Activated T-cell treated with anti-CD3 and anti-CD28 coated beads, Interleukin-2, amount 50 U/mL, for 1 hour (primary cell): ENCODE measurements around the gene ODC1.
"Not testable (repeated sequence)": the region's sequence is repeated elsewhere in the genome, so short reads cannot be mapped to it uniquely, and the experiment has no call there.

Experiments
- DNase-seq: peaks from one replicate; pipeline ENCODE4 v3.0.0-alpha.2; 2020

Gene ODC1

DNA sequence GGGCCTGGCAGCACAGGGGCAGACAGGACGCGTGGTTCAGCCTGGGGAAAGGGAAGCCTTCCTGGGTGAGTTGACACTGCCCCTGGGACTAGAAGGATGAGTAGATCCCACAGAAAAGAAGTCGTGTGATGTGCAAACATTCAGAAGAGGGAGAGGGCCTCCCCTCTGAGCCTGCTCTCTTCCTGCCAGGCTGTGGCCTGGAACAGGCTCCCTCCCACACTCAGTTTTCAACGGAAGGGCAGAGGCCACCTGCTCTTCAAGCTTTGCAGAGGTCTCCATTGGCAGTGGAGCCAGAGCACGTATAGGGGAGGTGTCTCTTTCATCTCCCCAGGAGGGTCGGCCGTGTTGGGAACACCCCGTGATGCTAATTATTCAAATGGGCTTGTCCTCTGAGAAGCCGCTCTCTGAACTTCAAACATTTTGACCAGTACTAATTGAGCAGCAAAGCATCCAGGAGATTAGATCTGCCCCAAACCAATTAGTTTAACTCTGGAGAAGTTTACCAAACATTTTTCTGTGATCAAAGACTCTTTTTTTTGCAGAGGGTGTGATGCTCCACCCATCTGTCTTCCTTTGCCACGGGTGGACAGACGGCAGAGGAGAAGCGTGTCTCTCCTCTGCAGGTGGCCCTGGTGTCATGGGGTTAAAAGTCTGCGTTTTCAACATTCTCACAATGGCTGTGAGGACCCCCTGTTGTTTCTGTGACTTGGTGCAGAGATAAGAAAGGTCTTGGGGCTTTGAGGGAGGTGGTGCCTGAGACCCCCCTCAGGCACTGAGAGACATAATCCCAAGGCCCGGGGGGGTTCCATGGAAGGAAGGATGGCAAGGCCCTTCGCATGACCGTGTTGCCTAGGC, 29.5 kb upstream of the ODC1 start:
- DNase-seq = no peak

DNA sequence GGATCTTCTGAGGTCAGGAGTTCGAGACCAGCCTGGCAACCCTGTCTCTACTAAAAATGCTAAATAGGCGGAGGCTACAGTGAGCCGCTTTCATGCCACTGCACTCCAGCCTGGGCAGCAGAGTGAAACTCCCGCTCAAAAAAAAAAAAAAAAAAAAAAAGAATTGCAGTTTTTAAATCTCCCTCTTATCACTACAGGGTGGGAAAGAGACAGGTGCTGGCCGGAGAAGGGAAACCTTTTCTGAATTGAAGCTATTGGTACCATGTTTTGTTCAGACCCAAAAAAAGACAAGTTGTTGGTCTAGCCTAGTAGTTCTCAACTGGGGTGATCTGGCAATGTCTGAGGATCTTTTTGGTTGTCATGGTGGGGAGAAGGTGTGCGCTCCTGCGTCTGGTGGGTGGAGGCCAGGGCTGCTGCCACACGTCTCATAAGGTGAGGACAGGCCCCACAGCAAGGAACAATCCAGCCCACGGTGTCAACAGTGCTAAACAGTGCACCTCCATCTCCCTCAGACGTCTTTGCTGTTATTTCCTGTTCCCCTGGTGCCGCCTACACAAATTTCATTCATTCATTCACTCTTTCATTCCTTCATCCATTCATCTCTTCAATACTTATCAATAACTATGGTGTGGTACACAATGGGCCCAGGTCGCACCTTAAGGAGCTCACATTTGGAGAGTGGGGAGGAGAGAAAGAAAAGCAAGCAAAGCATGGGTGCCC, 28.8 kb upstream of the ODC1 start:
- no peak for DNase-seq

DNA sequence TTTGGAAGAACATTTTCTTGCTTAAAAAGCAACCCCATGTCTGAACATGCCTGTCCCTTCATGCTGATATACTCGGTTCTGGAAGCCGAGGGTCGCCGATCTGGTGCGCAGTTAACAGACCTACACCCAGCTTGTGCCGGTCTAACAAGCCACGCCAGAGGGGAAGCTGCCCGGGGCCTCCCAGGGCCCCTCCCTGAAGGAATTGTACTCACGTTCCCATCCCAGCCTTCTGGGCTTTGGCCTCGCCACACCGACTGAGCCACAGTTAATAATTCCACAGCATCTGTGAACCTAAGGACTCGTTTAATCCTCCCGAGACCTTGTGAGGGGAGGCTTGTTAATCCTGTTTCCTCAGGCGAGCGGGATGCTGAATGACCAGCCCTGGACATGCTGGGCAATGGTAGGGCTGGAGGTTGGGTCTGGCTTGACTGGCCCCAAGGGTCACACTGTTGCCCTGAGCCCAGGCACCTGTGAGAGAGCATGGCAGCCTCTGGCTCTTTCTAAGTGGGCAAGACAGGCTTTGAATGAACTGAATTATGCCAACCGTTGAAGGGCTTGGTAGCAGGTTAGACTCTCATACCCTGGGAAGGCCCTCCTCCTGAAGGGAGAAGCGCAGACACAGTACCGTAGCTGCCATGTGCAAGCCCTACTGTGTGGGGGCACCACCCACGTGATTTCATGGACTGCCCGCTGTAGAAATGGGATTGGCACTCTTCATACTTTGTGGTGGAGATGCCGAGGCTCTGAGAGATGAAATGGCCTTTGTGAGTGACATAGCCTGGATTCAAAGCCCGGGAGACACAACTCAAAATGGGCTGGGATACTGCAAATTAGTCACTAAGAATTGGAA, 27.9 kb upstream of the ODC1 start:
- DNase-seq = no peak

DNA sequence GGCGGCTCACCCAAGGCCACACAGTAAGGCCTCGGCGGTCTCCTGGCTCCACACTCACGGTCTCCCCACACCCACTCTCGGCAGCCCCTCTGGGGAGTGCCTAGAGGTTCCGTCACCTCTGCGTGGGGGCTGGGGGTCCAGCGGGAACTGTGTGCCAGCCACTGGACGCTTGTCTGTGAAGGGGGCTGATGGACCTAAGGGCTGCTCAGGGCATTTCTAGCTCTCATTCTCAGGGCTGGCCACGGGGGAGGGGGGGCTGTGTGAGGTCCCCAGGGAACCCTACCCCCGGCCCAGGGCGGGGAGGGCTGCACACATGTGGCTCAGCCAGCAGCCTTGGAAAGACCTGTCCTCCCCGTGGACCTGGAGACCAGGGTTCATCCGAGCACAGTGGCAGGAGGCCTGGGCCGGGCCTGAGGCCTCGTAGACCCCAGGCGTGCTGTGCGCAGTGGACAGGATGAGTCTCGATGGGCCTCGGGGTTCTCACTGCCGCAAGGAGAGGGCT, 27.1 kb upstream of the ODC1 start:
- DNase-seq = no peak

DNA sequence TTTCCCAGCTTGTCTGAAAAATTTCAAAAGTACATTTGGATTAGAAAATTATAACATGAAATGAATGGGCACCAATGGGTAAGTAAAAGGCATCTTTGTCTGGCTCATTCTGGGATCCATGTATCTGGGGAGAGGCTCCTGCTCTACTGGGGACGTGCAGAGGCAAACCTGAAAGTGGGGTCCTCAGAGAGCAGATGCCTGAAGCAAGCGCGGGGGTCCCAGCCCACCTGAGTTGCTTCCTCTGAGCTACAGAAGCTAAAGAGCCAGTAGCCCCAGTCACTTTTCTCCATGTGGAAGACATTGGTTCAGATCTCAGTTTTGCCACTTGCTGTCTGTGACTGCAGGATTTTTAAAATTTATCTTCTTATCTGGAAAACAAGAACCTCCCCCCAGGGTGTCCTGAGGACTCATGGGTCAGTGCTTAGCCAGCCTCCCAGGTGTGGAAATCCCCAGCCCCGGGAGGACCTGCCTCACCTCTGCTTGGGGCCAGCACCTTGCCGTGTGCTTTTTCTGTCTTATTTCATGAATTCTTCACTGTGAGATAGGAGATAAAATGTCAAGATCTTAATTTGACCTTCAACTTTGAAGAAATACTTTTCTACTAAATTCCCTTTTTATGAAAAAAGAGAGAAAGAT, 25.1 kb upstream of the ODC1 start:
- DNase-seq = no peak

DNA sequence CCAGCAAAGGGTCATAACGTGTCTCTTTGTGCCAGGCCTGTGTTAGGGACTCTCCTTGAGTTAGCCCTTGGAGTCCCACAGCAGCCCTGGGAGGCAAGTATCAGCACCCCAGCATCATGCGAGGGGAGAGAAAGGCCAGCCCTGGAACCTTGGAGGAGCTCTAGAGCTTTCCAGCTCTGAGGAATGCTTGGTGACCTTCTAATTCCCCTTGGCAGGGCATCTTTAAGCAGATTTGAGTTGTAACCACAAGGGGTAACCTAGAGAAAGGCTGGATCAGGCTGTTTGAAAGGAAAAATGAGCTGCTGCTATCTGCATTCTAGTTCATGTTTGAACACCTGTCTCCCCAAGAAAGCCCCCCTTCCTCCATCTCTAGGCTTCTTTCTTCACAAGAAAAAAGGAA, 23.8 kb upstream of the ODC1 start:
- no peak for DNase-seq

DNA sequence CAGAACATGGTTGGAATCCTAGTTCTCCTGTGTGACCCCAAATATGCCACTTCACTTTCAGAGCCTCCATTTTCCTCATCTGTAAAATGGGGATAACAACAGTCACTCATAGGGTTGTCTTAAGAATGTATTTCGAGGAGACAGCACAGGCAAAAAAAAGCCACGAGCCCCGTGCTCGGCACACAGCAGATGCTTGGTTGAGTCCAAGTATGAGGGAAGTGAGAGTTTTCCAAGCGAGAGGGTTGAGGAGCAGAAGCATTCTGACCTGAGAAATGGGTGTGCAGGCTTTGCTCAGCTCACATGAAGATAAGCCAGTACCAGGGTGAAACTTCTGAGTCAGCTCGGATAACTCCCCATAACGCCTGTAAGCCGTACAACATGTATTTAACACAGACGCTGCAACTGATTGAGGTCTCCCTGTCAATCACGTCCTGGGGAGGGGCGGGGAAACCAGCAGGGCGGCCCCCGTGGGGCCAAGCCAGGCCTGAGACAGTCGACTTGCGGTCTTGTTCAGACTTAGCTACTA, 23.0 kb upstream of the ODC1 start:
- DNase-seq = no peak

DNA sequence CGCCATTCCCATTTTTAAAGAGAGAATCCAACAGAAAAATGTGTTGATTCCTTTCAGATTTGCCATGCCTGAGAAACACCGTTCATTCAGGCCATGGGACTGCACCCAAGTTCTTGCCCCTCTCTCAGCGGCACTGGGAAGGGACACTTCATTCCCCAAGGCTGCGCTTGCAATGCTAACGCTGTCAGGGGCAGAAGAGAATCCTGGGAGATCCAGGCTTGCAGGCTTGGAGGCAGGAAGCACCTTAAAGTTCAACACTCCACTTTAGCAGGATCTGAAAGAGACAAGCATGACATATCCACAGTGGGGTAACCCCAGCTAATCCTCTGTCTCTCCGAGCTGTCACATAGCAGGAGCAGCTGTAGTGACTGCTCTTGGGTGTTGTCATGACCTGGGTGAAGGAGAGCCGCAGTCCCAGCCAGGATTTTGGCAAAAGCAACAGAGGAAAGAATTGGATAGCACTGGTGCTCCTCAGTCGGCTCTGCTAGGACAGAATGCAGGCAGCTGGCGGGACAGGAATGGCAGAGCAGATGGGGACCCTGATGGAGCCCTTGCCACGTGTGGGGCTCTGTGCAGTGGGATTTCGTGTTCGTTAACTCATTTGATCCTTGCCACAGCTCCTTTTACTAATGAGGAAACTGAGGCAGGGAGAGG, 22.0 kb upstream of the ODC1 start:
- no peak for DNase-seq

DNA sequence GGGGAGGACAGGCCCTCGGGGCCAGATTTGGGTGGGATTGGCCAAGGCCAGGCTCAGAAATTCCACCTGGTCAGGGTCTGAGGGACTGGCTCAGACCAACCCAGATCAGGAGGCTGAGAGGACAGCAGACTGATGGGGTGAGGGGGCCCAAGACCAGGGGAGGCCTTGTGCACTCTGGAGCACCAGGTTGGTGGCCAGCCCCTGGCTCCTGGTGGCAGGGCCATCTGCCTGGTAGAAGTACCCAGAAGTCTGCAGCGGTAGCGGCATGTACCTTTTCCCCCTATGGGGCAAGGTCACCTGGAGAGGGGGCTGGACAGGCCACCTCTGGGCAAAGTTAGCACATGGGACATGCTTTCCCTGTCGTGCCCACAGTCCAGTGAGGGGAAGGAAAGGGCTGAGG, 21.2 kb upstream of the ODC1 start:
- no peak for DNase-seq

DNA sequence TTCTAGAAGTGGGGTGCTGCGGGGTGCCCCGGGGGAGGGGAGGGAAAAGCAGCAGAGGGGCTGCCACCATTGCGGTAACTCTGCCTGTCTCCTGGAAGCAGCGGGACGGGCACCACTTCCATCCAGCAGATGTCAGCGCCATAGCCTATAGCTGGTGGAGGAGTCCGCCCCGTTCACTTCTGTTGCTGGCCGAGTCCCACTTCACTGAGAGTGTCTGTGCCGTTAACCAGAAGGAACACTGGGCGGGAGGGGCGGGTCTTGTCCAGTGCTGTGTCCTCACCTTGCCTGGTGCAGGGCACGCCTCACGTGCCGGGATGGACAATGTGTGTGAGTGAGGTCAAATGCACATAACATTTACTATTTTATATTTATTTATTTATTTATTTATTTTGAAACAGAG, 19.3 kb upstream of the ODC1 start:
- DNase-seq = no peak

DNA sequence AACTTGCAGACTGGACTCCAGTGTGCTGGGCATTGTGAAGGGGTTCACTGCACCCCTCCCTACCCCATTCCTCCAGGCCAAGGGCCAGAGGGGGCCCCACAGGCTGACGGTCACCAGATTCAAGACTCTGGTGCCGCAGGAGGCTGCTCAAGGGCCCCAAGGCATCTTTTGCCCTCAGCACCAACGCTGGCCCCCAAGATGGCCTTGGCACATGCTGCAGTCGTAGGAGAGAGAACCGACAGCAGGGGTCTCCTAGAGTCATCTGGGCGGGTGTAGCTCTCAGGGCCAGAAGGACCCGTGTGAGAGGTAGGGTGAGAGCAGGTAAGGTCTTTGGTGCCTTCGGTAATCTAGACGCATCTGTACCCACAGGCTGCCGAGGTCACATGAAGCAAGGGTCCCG, 18.7 kb upstream of the ODC1 start:
- DNase-seq = no peak

DNA sequence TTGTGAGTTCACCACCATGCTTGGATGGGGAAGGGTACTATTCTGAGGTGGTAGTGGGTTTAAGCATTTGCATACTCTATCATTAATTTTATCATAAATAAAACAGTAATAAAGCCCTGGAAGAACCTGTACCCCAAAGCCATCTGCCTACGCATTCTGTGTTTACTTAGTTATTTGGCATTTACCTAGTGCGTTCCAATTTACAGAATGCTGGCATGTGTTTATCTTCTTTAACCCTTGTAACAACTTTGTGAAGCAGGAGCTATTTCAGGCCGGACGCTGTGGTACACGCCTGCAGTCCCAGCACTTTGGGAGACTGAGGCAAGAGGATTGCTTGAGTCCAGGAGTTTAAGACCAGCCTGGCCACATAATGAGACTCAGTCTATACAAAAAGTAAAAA, 17.8 kb upstream of the ODC1 start:
- no peak for DNase-seq

DNA sequence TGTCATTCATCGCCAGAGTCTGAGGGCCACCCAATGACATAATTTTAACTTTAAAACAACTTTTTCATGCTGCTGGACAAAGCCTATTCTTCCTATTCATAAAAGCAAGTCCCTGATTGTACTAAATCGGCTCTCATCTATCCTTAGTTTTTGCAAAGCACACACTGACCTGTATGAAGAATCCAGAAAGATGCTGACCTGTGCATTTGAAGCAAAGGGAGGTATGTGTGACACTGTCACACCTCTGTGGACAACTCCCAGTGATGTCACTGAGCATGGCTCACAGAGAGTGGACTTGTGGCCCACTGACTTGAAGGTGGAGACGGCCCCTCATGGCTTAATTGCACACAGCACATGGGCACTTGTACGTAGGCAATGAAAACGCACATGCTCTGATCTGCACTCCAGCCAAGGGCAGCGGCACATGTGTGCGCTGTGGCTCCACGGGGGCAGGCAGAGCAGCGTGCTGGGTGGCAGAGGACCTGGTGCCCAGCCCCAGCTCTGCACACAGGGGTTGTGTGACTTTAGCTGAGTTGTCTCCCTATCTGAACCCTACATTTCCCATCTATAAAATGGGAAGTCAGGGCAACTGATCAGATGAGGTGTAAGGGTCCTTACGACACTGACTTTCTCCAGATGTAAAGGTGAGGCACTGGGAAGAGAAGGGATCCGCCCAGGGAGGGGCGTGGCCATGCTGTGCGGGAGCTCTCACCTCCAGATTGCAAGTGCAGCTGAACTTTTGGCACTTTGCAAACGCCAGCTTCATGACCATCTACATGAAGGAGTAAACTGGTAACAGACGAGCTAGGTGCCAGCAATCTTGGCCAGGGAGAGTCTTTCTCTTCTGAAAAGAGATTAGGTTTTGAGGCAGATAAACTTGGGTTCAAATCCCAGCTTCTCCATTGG, 14.3 kb upstream of the ODC1 start:
- DNase-seq = no peak

DNA sequence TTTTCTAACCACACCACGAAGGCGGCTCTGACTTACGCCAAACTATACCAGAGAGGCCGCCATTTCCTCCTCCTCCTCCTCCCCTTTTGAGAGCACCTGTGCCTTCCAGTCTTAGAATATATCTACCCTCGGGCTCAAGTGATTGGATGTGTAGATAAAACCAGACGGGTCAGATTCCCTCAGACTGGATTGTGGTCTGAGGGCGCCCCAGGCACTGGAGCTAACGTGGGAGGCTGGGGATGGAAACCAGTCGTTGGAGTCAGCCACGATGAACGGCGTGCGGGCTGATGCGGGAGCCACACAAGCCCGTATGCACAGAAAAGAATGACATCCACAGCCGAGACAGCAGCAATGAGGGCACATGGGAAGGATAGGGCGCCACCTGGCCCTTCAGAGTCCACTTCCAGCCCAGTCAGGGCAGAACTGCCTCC, 12.3 kb upstream of the ODC1 start:
- no peak for DNase-seq

DNA sequence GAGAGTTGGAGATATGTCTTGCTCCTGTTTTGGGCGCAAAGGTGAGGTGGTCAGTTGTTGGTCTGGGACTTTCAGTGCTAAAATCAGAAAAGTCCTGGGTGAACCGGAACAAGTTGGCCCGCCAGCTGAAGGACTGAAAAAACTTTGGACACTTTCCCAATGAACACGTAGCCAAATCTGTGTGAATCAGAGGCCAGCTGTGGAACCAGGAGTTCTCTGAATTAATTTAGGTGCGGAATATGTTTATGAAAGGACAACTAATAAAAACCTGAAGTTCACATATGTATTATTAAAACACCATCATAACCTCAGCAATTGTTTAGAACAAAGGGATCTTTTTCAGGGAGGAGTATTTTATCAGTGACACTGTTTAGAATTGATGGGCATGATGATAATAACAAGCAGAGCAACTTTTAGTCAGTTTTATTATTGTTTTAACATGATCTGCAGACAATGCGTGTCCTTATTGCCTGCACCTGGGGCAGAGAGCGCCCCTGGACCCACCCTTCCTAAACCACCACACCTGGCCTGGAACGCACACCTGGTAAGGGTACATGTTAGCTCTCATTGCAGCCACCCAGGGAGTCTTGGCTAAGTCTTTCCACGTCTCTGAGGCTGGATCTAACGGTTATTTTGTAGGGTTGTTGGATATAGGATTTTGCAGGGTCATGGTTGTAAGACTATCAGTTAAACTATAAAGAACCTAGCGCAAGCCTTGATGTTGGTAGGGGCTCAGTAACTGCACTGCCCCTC, 9.9 kb upstream of the ODC1 start:
- DNase-seq = no peak

DNA sequence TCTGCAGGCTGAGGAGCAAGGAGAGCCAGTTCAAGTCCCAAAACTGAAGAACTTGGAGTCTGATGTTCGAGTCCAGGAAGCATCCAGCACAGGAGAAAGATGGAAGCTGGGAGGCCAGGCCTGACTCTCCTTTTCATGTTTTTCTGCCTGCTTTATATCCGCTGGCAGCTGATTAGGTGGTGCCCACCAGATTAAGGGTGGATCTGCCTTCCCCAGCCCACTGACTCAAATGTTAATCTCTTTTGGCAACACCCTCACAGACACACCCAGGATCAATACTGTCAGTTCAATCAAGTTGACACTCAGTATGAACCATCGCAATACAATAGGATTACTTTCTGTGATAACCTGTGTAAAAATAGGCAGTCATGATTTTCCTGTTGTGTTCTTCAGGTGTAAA, 9.1 kb upstream of the ODC1 start:
- DNase-seq = not testable (repeated sequence)

DNA sequence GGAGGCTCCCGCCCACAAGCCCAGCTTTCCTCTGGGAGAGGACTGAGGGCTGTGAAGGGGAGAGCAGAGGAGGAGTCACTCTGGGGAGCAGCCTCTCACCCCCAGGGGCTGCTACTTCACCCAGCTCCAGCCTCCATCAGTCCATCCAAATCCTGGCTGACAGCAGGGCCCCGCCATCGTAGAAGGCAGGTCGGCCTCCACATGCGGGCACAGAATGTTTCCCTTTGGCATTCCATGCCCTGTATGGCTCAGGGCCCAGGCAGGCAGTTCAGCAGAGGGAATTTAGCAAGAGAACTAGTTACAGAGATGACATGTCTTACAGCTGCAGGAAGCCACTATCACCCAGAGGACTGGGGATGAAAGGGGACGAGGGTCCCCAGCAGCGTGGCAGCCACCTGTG, 6.4 kb upstream of the ODC1 start:
- no peak for DNase-seq

DNA sequence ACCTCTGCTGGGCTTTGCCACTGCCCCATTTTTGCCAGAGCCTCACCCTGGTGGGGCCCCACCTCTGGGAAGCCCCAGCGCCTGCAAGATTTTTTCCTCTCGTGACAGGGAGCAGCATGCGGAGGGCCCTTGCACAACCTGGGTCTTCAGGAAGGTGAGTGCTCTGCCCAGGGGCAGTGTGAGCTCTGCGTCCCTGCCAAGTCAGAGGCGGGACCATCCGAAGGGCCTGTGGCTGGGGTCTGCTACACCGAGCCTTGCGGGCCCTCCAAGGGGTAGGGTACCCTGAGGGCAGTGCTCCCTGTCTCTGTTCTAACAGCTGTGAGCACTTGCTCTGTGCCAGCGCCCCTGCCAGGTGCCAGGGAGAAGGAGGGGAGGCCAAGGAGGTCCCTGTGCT, 5.8 kb upstream of the ODC1 start:
- no peak for DNase-seq

DNA sequence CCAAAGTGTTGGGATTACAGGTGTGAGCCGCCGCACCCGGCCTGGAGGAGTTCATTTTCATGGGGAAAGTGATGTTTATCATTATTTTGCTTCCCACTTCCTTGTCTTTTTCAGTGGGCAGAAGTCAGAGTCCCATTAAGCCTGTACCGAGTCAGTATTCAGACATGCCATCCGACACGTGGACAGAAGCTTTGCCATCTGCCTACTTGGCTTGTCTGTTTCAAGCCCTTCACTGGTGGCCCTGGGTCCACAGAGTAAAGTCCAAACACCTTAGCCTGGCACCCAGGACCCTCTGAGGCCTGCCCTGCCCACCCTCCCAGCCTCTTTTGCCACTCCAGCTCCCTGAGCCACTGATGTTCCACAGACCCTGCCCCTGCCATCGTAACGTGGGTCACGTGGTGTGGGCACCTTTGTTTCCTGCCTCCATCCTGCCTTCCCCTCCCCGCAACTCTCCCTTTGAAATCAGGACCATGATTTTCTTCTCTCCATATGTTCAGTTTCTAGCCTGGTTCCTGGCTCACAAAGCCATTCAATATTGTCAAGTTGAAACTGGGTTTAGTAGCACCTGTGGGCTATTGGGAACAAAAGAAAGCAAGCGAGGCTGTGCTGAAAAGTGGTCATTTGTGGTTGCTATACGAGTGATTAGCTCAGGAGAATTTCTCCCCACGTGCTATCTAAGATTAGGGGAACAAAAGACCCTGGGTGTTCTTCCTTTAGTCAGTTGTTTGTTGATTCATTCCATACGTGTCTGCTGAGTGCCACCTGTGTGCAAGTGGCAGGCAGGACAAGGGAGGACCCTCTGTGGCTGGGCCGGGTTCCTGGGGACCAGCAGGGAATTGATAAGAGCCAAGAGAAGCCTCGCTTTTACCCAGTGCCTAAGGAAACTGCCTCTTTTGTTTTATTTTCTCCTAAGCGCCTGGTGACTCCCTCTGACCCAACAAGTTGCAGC, 5.1 kb upstream of the ODC1 start:
- DNase-seq = no peak
